ENCODE data around the gene CLIP2.

DNA sequence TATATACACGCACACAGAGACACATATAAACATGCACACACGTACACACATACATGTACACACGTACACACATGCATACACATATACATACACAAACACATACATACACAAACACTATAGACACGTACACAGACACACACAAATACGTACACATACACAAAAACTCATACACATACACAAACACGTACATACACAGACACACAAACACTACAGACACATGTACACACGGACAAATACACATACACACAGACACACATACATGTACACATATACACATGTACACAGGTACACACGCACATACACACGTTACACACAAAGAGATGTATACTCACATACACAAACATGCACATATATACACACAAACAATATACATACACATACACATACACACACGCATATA lies 129.3 kb downstream of the CLIP2 start:
- TF ChIP-seq MYC (IDR thresholded peaks at IDR 0.05; ENCODE audit: low read depth, low read length), result no peak
- TF ChIP-seq CTCF (IDR thresholded peaks at IDR 0.05; ENCODE audit: low read depth, low read length), result no peak
- no peak for TF ChIP-seq POLR2A (IDR thresholded peaks at IDR 0.05; ENCODE audit: extremely low read depth, insufficient read length)
- TF ChIP-seq, protein P1, sequence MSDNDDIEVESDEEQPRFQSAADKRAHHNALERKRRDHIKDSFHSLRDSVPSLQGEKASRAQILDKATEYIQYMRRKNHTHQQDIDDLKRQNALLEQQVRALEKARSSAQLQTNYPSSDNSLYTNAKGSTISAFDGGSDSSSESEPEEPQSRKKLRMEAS (IDR thresholded peaks at IDR 0.05; ENCODE audit: low read depth, low read length), result no peak

All from NB4 (cell line).